K562 (cell line): ENCODE measurements around the gene SPAG17. TPM values are rescaled to one million over a fixed set of nuclear protein-coding genes. Genes with fewer than 3 reads are reported as not detected.
A peak's percentile ranks its signal among the peaks of the same experiment; 100 is the strongest.

Source experiments
- BCOR ChIP-seq: fragments of 450-650 bp; IDR thresholded peaks from 2 replicates; pipeline ENCODE4 v1.6.1; 2016
- CBFA2T3 ChIP-seq: fragments of 450-650 bp; IDR thresholded peaks from 2 replicates; pipeline ENCODE4 v1.6.1; 2017
- DIDO1 ChIP-seq: fragments of 450-650 bp; IDR thresholded peaks from 2 replicates; pipeline ENCODE4 v1.6.1; 2016; ENCODE audit warnings: low read depth, missing biosample characterization, missing genetic modification characterization
- EHMT2 ChIP-seq: fragments of 450-650 bp; IDR thresholded peaks from 2 replicates; pipeline ENCODE4 v1.6.1; 2018; ENCODE audit warnings: antibody characterized with exemption
- ETV6 ChIP-seq, 3 experiments: fragments of 150-350 bp in 1 of 3; sonication (generic) in 1 of 3; formaldehyde crosslinking in 1 of 3; IDR thresholded peaks; 2 replicates each; pipeline versions ENCODE4 v1.6.1 to v1.8.0; 2014 to 2022; ENCODE audit warnings: borderline replicate concordance in 2 of 3, low read depth in 2 of 3, antibody characterized with exemption in 1 of 3, low read length in 1 of 3, mild to moderate bottlenecking in 1 of 3, missing genetic modification reagents in 1 of 3
- HDAC2 ChIP-seq: fragments of 450-650 bp; IDR thresholded peaks from 2 replicates; pipeline ENCODE4 v1.6.1; 2016; ENCODE audit warnings: mild to moderate bottlenecking
- HIVEP1 ChIP-seq: fragments of 250-450 bp; sonication (Bioruptor Pico); IDR thresholded peaks from 2 replicates; pipeline ENCODE4 v1.4.0; 2020; ENCODE audit warnings: mild to moderate bottlenecking
- HNRNPL ChIP-seq: fragments of 200-400 bp; formaldehyde crosslinking; IDR thresholded peaks from 2 replicates; pipeline ENCODE4 v1.6.1; 2017; ENCODE audit warnings: low read depth, mild to moderate bottlenecking, low read length
- KDM5B ChIP-seq: fragments of 200-600 bp; sonication (generic); IDR thresholded peaks from 2 replicates; pipeline ENCODE4 v1.6.1; 2012; ENCODE audit warnings: low read depth, mild to moderate bottlenecking, moderate library complexity, low read length, control low read depth, inconsistent platforms; ENCODE audit not compliant: insufficient replicate concordance
- KLF1 ChIP-seq: fragments of 450-650 bp; IDR thresholded peaks from 2 replicates; pipeline ENCODE4 v1.6.1; 2016; ENCODE audit warnings: missing genetic modification characterization, missing compliant biosample characterization
- NUFIP1 ChIP-seq: fragments of 450-650 bp; IDR thresholded peaks from 2 replicates; pipeline ENCODE4 v1.6.1; 2018; ENCODE audit not compliant: partially characterized antibody
- PHF8 ChIP-seq: fragments of 200-600 bp; sonication (generic); IDR thresholded peaks from 2 replicates; pipeline ENCODE4 v1.6.1; 2012; ENCODE audit warnings: mixed run types, mild to moderate bottlenecking, inconsistent platforms, low read length, moderate library complexity, borderline replicate concordance
- STAT5A ChIP-seq: IDR thresholded peaks from 2 replicates; pipeline ENCODE4 v1.6.1; 2012; ENCODE audit warnings: low read length, inconsistent platforms, borderline replicate concordance
- TAF1 ChIP-seq: IDR thresholded peaks from 2 replicates; pipeline ENCODE4 v1.6.1; 2011; ENCODE audit warnings: mild to moderate bottlenecking, low read length, moderate library complexity; ENCODE audit not compliant: insufficient read depth, control insufficient read depth, severe bottlenecking; ENCODE audit errors: extremely low read depth
- TCF7L2 ChIP-seq: fragments of 150-350 bp; IDR thresholded peaks from 2 replicates; pipeline ENCODE4 v1.6.1; 2016; ENCODE audit warnings: low read depth, mild to moderate bottlenecking, low read length, moderate library complexity
- ZBTB11 ChIP-seq, 3 experiments: fragments of 200-800 bp in 1 of 3; fragments of 250-450 bp in 1 of 3; fragments of 450-650 bp in 1 of 3; sonication (Bioruptor Pico) in 1 of 3; sonication (Bioruptor generic) in 1 of 3; formaldehyde crosslinking in 1 of 3; IDR thresholded peaks; 2 replicates each; pipeline versions ENCODE4 v1.6.1 to v1.8.0; 2016 to 2022; ENCODE audit warnings: mild to moderate bottlenecking in 2 of 3, missing genetic modification characterization in 2 of 3, missing compliant biosample characterization in 1 of 3, moderate library complexity in 1 of 3
- ZKSCAN1 ChIP-seq: fragments of 150-350 bp; IDR thresholded peaks from 2 replicates; pipeline ENCODE4 v1.6.1; 2016; ENCODE audit warnings: low read depth, low read length
- ZNF830 ChIP-seq: fragments of 250-450 bp; sonication (Bioruptor Pico); IDR thresholded peaks from 2 replicates; pipeline ENCODE4 v1.5.0; 2021; ENCODE audit warnings: mild to moderate bottlenecking
- polyA plus RNA-seq, 8 experiments: library from polyadenylated mRNA; depleted of rRNA in 4 of 8; stranded (reverse) in 5 of 8; unstranded in 3 of 8; fragments of >200 nt; fragmentation: Nextera tagmentation in 2 of 8; fragmentation: Illumina TruSeq in 1 of 8; extraction: Ambion mirVana in 2 of 8; extraction: Trizol in 1 of 8; gene quantifications; 2 replicates each; pipeline versions ENCODE4 v1.2.1 to v1.2.3, GENCODE V29; 2011 to 2014; ENCODE audit warnings: inconsistent platforms in 1 of 8, missing spikeins in 1 of 8
- total RNA-seq, 7 experiments: library from RNA; depleted of rRNA in 6 of 7; stranded (reverse); fragments of >200 nt in 6 of 7; fragmentation: Illumina TruSeq in 2 of 7; extraction: Trizol in 2 of 7; gene quantifications; 2 replicates each; pipeline versions ENCODE4 v1.2.1 to v1.2.3, GENCODE V29; 2011 to 2021; ENCODE audit warnings: low replicate concordance in 1 of 7
- TF ChIP-seq, protein P1 (sequence below): sonication (generic); formaldehyde crosslinking; IDR thresholded peaks from 2 replicates; pipeline ENCODE4 v1.8.0; 2023; ENCODE audit warnings: missing genetic modification reagents, mild to moderate bottlenecking, borderline replicate concordance
- TF ChIP-seq, protein P2 (sequence below): sonication (generic); formaldehyde crosslinking; IDR thresholded peaks from 2 replicates; pipeline ENCODE4 v1.5.0; 2020; ENCODE audit warnings: missing genetic modification reagents

The SPAG17 gene
- total and polyA plus RNA-seq, 9 of the 15 experiments (the other 6 are each of a cell fraction or from before 2014, with no cell fraction given), result 0.07 to 2.1 (median 1.5) TPM

DNA sequence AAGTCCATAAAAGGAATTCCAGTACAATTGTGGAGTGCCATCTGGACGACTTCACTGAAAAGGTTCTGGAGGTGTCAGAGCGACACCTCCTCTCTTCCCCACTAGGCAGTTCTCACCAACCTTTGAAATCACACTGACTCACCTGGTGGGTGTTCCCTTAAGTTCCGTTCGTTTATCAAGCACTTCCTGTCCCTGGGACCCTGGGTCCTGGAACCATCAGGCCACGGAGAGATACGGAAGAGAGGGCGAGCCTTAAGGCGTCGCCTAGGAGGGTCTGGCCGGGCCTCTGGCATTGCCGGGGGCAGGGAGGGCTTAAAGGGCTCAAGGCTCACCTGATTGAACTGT lies 317 bp downstream of the SPAG17 start (continued):
- TF ChIP-seq ZBTB11 (CRISPR knock-in tag; IDR thresholded peaks at IDR 0.05) (peak in 1 of 3 experiments; percentile 84; a peak in 2 of 6 replicates), TAF1 (no peak), CBFA2T3 (peak; percentile 35; the same call in 1 of the 2 replicates), HIVEP1 (CRISPR knock-in tag) (no peak), EHMT2 (no peak), HDAC2 (no peak), TCF7L2 (no peak), PHF8 (0 out of 2 replicates have a peak, but pooled peaks have one; percentile 25), NUFIP1 (no peak), DIDO1 (no peak), STAT5A (no peak), HNRNPL (no peak), ETV6 (IDR thresholded peaks at IDR 0.05; ENCODE audit: borderline replicate concordance in 1 of 2, low read depth in 2 of 2, low read length in 1 of 2) (no peak), ETV6 (CRISPR knock-in tag; IDR thresholded peaks at IDR 0.05; ENCODE audit: borderline replicate concordance) (no peak), KLF1 (no peak), KDM5B (no peak), ZKSCAN1 (no peak), BCOR (no peak), ZNF830 (CRISPR knock-in tag) (0 out of 2 replicates have a peak, but pooled peaks have one; percentile 9)
- TF ChIP-seq, protein P1, sequence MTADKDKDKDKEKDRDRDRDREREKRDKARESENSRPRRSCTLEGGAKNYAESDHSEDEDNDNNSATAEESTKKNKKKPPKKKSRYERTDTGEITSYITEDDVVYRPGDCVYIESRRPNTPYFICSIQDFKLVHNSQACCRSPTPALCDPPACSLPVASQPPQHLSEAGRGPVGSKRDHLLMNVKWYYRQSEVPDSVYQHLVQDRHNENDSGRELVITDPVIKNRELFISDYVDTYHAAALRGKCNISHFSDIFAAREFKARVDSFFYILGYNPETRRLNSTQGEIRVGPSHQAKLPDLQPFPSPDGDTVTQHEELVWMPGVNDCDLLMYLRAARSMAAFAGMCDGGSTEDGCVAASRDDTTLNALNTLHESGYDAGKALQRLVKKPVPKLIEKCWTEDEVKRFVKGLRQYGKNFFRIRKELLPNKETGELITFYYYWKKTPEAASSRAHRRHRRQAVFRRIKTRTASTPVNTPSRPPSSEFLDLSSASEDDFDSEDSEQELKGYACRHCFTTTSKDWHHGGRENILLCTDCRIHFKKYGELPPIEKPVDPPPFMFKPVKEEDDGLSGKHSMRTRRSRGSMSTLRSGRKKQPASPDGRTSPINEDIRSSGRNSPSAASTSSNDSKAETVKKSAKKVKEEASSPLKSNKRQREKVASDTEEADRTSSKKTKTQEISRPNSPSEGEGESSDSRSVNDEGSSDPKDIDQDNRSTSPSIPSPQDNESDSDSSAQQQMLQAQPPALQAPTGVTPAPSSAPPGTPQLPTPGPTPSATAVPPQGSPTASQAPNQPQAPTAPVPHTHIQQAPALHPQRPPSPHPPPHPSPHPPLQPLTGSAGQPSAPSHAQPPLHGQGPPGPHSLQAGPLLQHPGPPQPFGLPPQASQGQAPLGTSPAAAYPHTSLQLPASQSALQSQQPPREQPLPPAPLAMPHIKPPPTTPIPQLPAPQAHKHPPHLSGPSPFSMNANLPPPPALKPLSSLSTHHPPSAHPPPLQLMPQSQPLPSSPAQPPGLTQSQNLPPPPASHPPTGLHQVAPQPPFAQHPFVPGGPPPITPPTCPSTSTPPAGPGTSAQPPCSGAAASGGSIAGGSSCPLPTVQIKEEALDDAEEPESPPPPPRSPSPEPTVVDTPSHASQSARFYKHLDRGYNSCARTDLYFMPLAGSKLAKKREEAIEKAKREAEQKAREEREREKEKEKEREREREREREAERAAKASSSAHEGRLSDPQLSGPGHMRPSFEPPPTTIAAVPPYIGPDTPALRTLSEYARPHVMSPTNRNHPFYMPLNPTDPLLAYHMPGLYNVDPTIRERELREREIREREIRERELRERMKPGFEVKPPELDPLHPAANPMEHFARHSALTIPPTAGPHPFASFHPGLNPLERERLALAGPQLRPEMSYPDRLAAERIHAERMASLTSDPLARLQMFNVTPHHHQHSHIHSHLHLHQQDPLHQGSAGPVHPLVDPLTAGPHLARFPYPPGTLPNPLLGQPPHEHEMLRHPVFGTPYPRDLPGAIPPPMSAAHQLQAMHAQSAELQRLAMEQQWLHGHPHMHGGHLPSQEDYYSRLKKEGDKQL (CRISPR knock-in tag), result no peak
- TF ChIP-seq, protein P2, sequence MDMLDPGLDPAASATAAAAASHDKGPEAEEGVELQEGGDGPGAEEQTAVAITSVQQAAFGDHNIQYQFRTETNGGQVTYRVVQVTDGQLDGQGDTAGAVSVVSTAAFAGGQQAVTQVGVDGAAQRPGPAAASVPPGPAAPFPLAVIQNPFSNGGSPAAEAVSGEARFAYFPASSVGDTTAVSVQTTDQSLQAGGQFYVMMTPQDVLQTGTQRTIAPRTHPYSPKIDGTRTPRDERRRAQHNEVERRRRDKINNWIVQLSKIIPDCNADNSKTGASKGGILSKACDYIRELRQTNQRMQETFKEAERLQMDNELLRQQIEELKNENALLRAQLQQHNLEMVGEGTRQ (CRISPR knock-in tag), result no peak
